HepG2 (cell line): ENCODE data around the gene FEV. TPM values are rescaled to one million over a fixed set of nuclear protein-coding genes. Genes with fewer than 3 reads are reported as not detected.
A peak's percentile ranks its signal among the peaks of the same experiment; 100 is the strongest.

Experiments
- ARID3A ChIP-seq: IDR thresholded peaks from 2 replicates; pipeline ENCODE4 v1.6.1; 2012; ENCODE audit warnings: low read depth, low read length, improper control_type of control experiment
- ATF4 ChIP-seq, 2 experiments: fragments of 450-650 bp in 1 of 2; sonication (generic) in 1 of 2; formaldehyde crosslinking; IDR thresholded peaks; 2 replicates each; pipeline versions ENCODE4 v1.5.0 to v1.8.0; 2020 to 2022; ENCODE audit warnings: mild to moderate bottlenecking in 1 of 2, missing genetic modification reagents in 1 of 2
- ETV5 ChIP-seq: IDR thresholded peaks from 2 replicates; pipeline ENCODE4 v1.6.1; 2018; ENCODE audit warnings: missing biosample characterization, missing genetic modification reagents, inconsistent platforms, borderline replicate concordance
- FUBP1 ChIP-seq: sonication (generic); formaldehyde crosslinking; IDR thresholded peaks from 2 replicates; pipeline ENCODE4 v1.5.1; 2020; ENCODE audit warnings: missing genetic modification reagents, mild to moderate bottlenecking, borderline replicate concordance
- HNF4A ChIP-seq: sonication (generic); formaldehyde crosslinking; IDR thresholded peaks from 2 replicates; pipeline ENCODE4 v1.4.0; 2020; ENCODE audit warnings: missing genetic modification reagents
- ISX ChIP-seq: sonication (generic); formaldehyde crosslinking; conservative IDR thresholded peaks from 2 replicates; pipeline ENCODE4 v1.5.0; 2020; ENCODE audit warnings: missing genetic modification reagents
- MBD4 ChIP-seq: IDR thresholded peaks from 2 replicates; pipeline ENCODE4 v1.6.1; 2012; ENCODE audit warnings: low read length, inconsistent platforms, borderline replicate concordance
- MYC ChIP-seq: sonication (generic); formaldehyde crosslinking; IDR thresholded peaks from 2 replicates; pipeline ENCODE4 v1.9.0; 2021; ENCODE audit warnings: missing genetic modification reagents, borderline replicate concordance
- NR2F2 ChIP-seq: IDR thresholded peaks from 2 replicates; pipeline ENCODE4 v1.6.1; 2012; ENCODE audit warnings: low read depth, inconsistent platforms, borderline replicate concordance
- PRPF4 ChIP-seq: fragments of 200-400 bp; formaldehyde crosslinking; IDR thresholded peaks from 2 replicates; pipeline ENCODE4 v1.6.1; 2016; ENCODE audit warnings: low read length, low read depth; ENCODE audit not compliant: poor library complexity, severe bottlenecking
- RAD51 ChIP-seq: fragments of 450-650 bp; IDR thresholded peaks from 2 replicates; pipeline ENCODE4 v1.6.1; 2016; ENCODE audit warnings: borderline replicate concordance
- ZHX2 ChIP-seq, 2 experiments: sonication (generic) in 1 of 2; formaldehyde crosslinking in 1 of 2; IDR thresholded peaks; 2 replicates each; pipeline versions ENCODE4 v1.6.1 to v1.9.0; 2014 to 2022; ENCODE audit warnings: antibody characterized with exemption in 1 of 2, borderline replicate concordance in 1 of 2, inconsistent platforms in 1 of 2, low read depth in 1 of 2, missing genetic modification reagents in 1 of 2
- ZMYM3 ChIP-seq: sonication (generic); formaldehyde crosslinking; IDR thresholded peaks from 2 replicates; pipeline ENCODE4 v1.5.1; 2020; ENCODE audit warnings: mild to moderate bottlenecking, missing genetic modification reagents
- ZNF44 ChIP-seq: sonication (generic); formaldehyde crosslinking; IDR thresholded peaks from 2 replicates; pipeline ENCODE4 v1.5.1; 2020; ENCODE audit warnings: mild to moderate bottlenecking, missing genetic modification reagents
- ZNF589 ChIP-seq: sonication (generic); formaldehyde crosslinking; conservative IDR thresholded peaks from 2 replicates; pipeline ENCODE4 v1.8.0; 2022; ENCODE audit warnings: mild to moderate bottlenecking, moderate library complexity, missing genetic modification reagents
- ZNF772 ChIP-seq: sonication (generic); formaldehyde crosslinking; IDR thresholded peaks from 2 replicates; pipeline ENCODE4 v1.5.0; 2020; ENCODE audit warnings: mild to moderate bottlenecking, missing genetic modification reagents
- polyA plus RNA-seq, 8 experiments: library from polyadenylated mRNA; depleted of rRNA in 3 of 8; stranded (reverse) in 7 of 8; unstranded in 1 of 8; fragments of >200 nt; fragmentation: Illumina TruSeq in 4 of 8; extraction: Trizol in 4 of 8; gene quantifications; 2 replicates each; pipeline versions ENCODE4 v1.2.1 to v1.2.3, GENCODE V29; 2011 to 2016; ENCODE audit warnings: low read depth in 4 of 8, missing spikeins in 1 of 8, mixed read lengths in 1 of 8; ENCODE audit not compliant: insufficient read depth in 1 of 8
- total RNA-seq, 5 experiments: library from RNA; depleted of rRNA; stranded (reverse); fragments of >200 nt; fragmentation: Illumina TruSeq; extraction: Trizol; gene quantifications; 2 replicates each; pipeline ENCODE4 v1.2.3, GENCODE V29; 2016; ENCODE audit warnings: low read depth in 1 of 5

FEV gene
- total and polyA plus RNA-seq, 2 of the 13 experiments (the other 11 are each of a cell fraction or from before 2014, with no cell fraction given) = not detected

- TF ChIP-seq ZHX2 (IDR thresholded peaks at IDR 0.05; ENCODE audit: low read depth) = 0 out of 2 replicates have a peak, but pooled peaks have one; percentile 18
- peak; percentile 91; the same call in 1 of the 2 replicates for TF ChIP-seq ZHX2 (CRISPR knock-in tag; IDR thresholded peaks at IDR 0.05; ENCODE audit: borderline replicate concordance)
- TF ChIP-seq ATF4 (CRISPR knock-in tag; IDR thresholded peaks at IDR 0.05) = peak in 1 of 2 experiments; percentile 54; a peak in 2 of 4 replicates
- TF ChIP-seq PRPF4 = no peak
- no peak for TF ChIP-seq FUBP1 (CRISPR knock-in tag)
- no peak for TF ChIP-seq ZMYM3
- TF ChIP-seq ISX (CRISPR knock-in tag) = peak; percentile 98
- peak; percentile 63; the same call in 1 of the 2 replicates for TF ChIP-seq MYC (CRISPR knock-in tag)
- TF ChIP-seq NR2F2 = no peak
- TF ChIP-seq HNF4A (CRISPR knock-in tag) = no peak
- TF ChIP-seq ZNF589 (CRISPR knock-in tag) = 0 out of 2 replicates have a peak, but pooled peaks have one; percentile 64
- no peak for TF ChIP-seq RAD51
- TF ChIP-seq ZNF44 (CRISPR knock-in tag) = peak; percentile 53; the same call in 1 of the 2 replicates
- TF ChIP-seq ETV5 (CRISPR knock-in tag) = peak; percentile 44; the same call in 1 of the 2 replicates
- TF ChIP-seq ARID3A = no peak
- TF ChIP-seq MBD4 = no peak
- TF ChIP-seq ZNF772 = peak; percentile 92
Measured at GRCh38 chr2:218962859-218963492, 22.0 kb downstream of the FEV start (continued).
